ENCODE measurements around the gene CACNA1H. TPM values are rescaled to one million over a fixed set of nuclear protein-coding genes. Genes with fewer than 3 reads are reported as not detected.

Gene CACNA1H
- total RNA-seq, 3 donors from 2014 or later (not counting 1 experiment from before 2014, with no cell fraction given), result 1.1 to 1.5 (median 1.3) TPM

DNA sequence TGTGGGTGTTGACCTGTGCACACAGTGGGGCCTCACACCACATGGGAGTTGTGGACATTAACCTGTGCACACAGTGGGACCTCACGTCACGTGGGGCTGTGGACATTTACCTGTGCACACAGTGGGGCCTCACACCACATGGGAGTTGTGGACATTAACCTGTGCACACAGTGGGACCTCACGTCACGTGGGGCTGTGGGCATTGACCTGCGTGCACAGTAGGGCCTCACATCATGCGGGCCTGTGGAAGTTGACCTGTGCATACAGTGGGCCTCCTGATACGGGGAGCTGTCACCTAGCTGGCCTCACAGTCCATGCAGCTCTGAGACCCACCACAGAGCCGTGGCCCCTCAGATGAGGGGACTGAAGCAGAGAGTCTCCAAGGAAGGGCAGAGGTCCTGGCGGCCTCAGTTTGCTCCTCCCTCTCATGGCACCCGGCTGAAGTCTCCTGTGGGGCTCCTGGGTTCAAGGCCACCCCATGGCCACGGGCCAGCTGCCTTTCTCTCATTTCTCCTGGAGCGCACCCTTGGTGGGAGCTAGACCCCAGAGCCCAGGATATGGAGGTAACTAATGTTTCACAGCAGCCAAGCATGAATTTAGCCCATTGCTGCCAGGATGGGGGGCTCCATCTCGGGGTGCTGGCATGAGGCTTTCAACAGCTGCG, 21.0 kb downstream of the CACNA1H start:
- H3K27ac ChIP-seq (ENCODE audit: low read length), result no peak overlapping the region
- Mint-ChIP-seq H3K4me3 (no peak overlapping the region), H3K9me3 (no peaks in the 10 kb centered on the region), H3K27me3 (ENCODE audit: low read depth in 2 of 2) (no peaks in the 10 kb centered on the region), H3K27ac (no peak overlapping the region), H3K4me1 (no peaks in the 10 kb centered on the region), H3K36me3 (no peaks in the 10 kb centered on the region)
- intact Hi-C loops (cut with micrococcal nuclease), result no loop called here
- no peak overlapping the region for H3K4me3 ChIP-seq (ENCODE audit: low read length)
- DNase-seq (no peak), ATAC-seq (no peak)
- no peaks in the 10 kb centered on the region for H3K4me1 ChIP-seq (ENCODE audit: control insufficient read depth, insufficient read depth, low read length)
- no peaks in the 10 kb centered on the region for H3K27me3 ChIP-seq (ENCODE audit: control insufficient read depth, insufficient read depth, low read length)
- H3K36me3 ChIP-seq (ENCODE audit: control insufficient read depth, insufficient read depth, low read length), result no peaks in the 10 kb centered on the region
- WGBS (ENCODE audit: insufficient coverage), result 84% methylated on average over 14 of the region's 14 CpGs
- TF ChIP-seq, protein P1, sequence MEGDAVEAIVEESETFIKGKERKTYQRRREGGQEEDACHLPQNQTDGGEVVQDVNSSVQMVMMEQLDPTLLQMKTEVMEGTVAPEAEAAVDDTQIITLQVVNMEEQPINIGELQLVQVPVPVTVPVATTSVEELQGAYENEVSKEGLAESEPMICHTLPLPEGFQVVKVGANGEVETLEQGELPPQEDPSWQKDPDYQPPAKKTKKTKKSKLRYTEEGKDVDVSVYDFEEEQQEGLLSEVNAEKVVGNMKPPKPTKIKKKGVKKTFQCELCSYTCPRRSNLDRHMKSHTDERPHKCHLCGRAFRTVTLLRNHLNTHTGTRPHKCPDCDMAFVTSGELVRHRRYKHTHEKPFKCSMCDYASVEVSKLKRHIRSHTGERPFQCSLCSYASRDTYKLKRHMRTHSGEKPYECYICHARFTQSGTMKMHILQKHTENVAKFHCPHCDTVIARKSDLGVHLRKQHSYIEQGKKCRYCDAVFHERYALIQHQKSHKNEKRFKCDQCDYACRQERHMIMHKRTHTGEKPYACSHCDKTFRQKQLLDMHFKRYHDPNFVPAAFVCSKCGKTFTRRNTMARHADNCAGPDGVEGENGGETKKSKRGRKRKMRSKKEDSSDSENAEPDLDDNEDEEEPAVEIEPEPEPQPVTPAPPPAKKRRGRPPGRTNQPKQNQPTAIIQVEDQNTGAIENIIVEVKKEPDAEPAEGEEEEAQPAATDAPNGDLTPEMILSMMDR (IDR thresholded peaks at IDR 0.05), result no peak
- no peaks in the 10 kb centered on the region for H3K9me3 ChIP-seq (ENCODE audit: control insufficient read depth, insufficient read depth, low read length)

DNA sequence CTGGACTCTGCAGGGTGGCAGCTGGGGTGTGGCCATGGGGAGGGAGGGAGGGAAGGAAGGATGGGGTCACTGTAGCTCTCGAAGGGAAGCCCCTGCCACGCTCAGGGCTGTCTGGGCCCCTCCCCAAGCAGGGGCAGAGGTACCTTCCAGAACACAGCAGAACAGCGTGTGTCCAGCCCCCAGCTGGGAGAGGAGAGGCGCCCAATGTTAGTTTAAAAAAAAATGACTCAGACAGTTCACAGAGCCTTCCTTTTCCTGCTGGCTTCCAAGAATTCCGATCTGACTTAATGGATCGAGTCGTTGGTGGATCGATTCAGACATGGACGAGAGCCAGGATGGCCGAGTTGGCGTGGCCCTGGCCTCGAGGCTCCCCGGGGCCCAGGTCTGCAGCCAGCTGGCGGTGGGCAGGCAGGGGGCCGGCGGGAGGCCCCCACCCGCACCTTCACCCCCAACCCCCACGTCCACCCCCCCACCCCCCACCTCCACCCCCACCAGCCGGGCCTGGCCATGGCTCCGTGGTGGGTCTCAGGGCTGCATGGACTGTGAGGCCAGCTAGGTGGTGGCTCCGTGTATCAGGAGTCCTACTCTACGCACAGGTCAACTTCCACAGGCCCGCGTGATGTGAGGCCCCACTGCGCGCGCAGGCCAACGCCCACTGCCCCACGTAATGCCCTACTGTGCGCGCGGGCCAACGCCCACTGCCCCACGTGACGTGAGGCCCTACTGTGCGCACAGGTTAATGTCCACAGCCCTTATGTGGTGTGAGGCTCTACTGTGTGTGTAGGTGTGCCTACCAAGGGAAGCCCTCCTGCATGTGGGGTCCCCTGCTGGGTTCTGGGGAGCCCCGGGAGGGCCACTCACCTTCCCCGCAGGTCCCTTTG, 21.8 kb downstream of the CACNA1H start:
- TF ChIP-seq, protein P1 (IDR thresholded peaks at IDR 0.05), result no peak
- no peaks in the 10 kb centered on the region for H3K27me3 Mint-ChIP-seq (ENCODE audit: low read depth in 2 of 2)
- H3K27me3 ChIP-seq (ENCODE audit: control insufficient read depth, insufficient read depth, low read length), result no peaks in the 10 kb centered on the region
- DNase-seq (no peak), ATAC-seq (no peak)
- H3K4me3 ChIP-seq (ENCODE audit: low read length), result no peak overlapping the region
- no peaks in the 10 kb centered on the region for H3K36me3 Mint-ChIP-seq
- 82% methylated on average over 33 of the region's 38 CpGs for WGBS (ENCODE audit: insufficient coverage)
- no peaks in the 10 kb centered on the region for H3K9me3 ChIP-seq (ENCODE audit: control insufficient read depth, insufficient read depth, low read length)
- no peaks in the 10 kb centered on the region for H3K9me3 Mint-ChIP-seq
- H3K27ac ChIP-seq (ENCODE audit: low read length), result no peak overlapping the region
- no peaks in the 10 kb centered on the region for H3K36me3 ChIP-seq (ENCODE audit: control insufficient read depth, insufficient read depth, low read length)
- intact Hi-C loops (cut with micrococcal nuclease), result no loop called here
- H3K4me1 Mint-ChIP-seq, result no peaks in the 10 kb centered on the region
- no peaks in the 10 kb centered on the region for H3K4me1 ChIP-seq (ENCODE audit: control insufficient read depth, insufficient read depth, low read length)
- H3K4me3 Mint-ChIP-seq, result no peak overlapping the region
- no peak overlapping the region for H3K27ac Mint-ChIP-seq

DNA sequence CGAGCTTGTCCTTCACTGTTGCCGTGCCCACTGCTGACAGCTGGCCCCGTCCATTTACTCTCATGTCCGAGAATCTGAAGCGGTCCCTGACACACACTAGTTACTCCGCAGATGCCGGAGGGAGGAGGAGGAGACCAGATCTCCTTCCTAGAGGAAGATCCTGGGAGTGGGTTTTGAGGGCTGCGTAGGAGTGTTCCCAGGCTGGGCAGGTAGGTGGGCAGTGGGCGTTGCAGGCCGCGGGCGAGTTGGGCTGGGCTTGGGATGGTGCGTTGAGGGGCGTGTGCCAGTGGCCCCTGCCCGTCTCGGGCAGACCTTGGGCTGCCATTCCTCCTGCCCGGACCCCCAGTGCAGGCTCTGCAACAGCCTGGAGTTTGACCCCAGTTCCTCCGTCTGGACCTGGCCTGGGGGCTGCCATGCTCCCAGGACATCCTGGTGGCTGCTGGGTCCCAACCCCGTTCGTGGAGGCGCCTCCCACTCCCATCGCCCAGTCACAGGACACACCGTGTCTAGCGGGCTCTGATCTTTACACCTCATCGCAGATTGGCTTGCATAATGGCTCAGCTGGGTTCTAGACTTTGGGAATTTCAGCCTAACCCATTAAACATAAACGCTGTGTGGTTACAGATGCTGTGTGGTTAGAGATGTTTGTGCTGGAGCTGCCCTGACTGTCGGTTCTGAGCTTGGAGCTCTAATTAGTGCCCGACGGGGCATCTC, 22.8 kb downstream of the CACNA1H start:
- Mint-ChIP-seq H3K36me3 (no peaks in the 10 kb centered on the region), H3K4me3 (no peak overlapping the region), H3K4me1 (no peaks in the 10 kb centered on the region), H3K27ac (no peak overlapping the region), H3K9me3 (no peaks in the 10 kb centered on the region), H3K27me3 (ENCODE audit: low read depth in 2 of 2) (no peaks in the 10 kb centered on the region)
- intact Hi-C loops (cut with micrococcal nuclease), result no loop called here
- WGBS (ENCODE audit: insufficient coverage), result 89% methylated on average over 29 of the region's 29 CpGs
- no peak for ATAC-seq
- no peaks in the 10 kb centered on the region for H3K36me3 ChIP-seq (ENCODE audit: control insufficient read depth, insufficient read depth, low read length)
- no peak for DNase-seq
- TF ChIP-seq, protein P1 (IDR thresholded peaks at IDR 0.05), result no peak
- H3K27ac ChIP-seq (ENCODE audit: low read length), result no peak overlapping the region
- H3K9me3 ChIP-seq (ENCODE audit: control insufficient read depth, insufficient read depth, low read length), result no peaks in the 10 kb centered on the region
- H3K27me3 ChIP-seq (ENCODE audit: control insufficient read depth, insufficient read depth, low read length), result no peaks in the 10 kb centered on the region
- H3K4me3 ChIP-seq (ENCODE audit: low read length), result no peak overlapping the region
- no peaks in the 10 kb centered on the region for H3K4me1 ChIP-seq (ENCODE audit: control insufficient read depth, insufficient read depth, low read length)

Data from natural killer cell (primary cell).